Lung (tissue), 12 donors: ENCODE results near the gene CSRP2. TPM values are rescaled to one million over a fixed set of nuclear protein-coding genes. Genes with fewer than 3 reads are reported as not detected.

Experiments used
- ATAC-seq: fragments of 200-7000 bp; cut with Tn5 transposase; one replicate; pipeline ENCODE4 v1.9.1; 2020; ENCODE audit warnings: moderate number of reproducible peaks; ENCODE audit not compliant: insufficient read depth, low FRiP score
- DNase-seq, 3 donors: peaks; one replicate each; pipeline ENCODE4 v3.0.0-alpha.2; 2013 to 2017
- H3K27ac ChIP-seq, 2 donors: one replicate each; pipeline ENCODE4 v1.5.1; 2013; ENCODE audit warnings: mild to moderate bottlenecking in 2 of 2, moderate library complexity in 2 of 2, control low read depth in 1 of 2, inconsistent platforms in 1 of 2, low read depth in 1 of 2, low read length in 1 of 2
- H3K27me3 ChIP-seq, 3 donors: one replicate each; pipeline ENCODE4 v1.5.1; 2013; ENCODE audit warnings: low read length in 2 of 3; ENCODE audit not compliant: control insufficient read depth in 3 of 3, insufficient read depth in 3 of 3
- H3K36me3 ChIP-seq, 4 donors: one replicate each; pipeline ENCODE4 v1.5.1; 2013; ENCODE audit warnings: low read length in 4 of 4, mild to moderate bottlenecking in 1 of 4, moderate library complexity in 1 of 4; ENCODE audit not compliant: control insufficient read depth in 4 of 4, insufficient read depth in 4 of 4
- H3K4me1 ChIP-seq, 5 donors: one replicate each; pipeline ENCODE4 v1.5.1; 2013; ENCODE audit warnings: low read length in 5 of 5, mild to moderate bottlenecking in 2 of 5, moderate library complexity in 1 of 5; ENCODE audit not compliant: control insufficient read depth in 5 of 5, insufficient read depth in 5 of 5
- H3K4me3 ChIP-seq: one replicate; pipeline ENCODE4 v1.5.1; 2013; ENCODE audit warnings: mild to moderate bottlenecking, control low read depth, moderate library complexity
- H3K9ac ChIP-seq, 2 donors: one replicate each; pipeline ENCODE4 v1.5.1; 2013; ENCODE audit warnings: low read length in 2 of 2, control low read depth in 1 of 2; ENCODE audit not compliant: insufficient read depth in 1 of 2
- H3K9me3 ChIP-seq, 4 donors: one replicate each; pipeline ENCODE4 v1.5.1; 2013; ENCODE audit warnings: low read length in 3 of 4, mild to moderate bottlenecking in 1 of 4, moderate library complexity in 1 of 4; ENCODE audit not compliant: control insufficient read depth in 4 of 4, insufficient read depth in 3 of 4
- WGBS, 2 donors: extraction: QIAGEN DNeasy Blood & Tissue Kit; methylation state at CpG; one replicate each; pipeline ENCODE4 v1.1.7; 2013; 5-methylcytosine and 5-hydroxymethylcytosine counted together
- polyA plus RNA-seq, 2 donors: library from polyadenylated mRNA; stranded (reverse); fragments of 200-250 nt; gene quantifications; one replicate each; pipeline ENCODE4 v1.2.1, GENCODE V29; 2013
- total RNA-seq, 2 donors: library from RNA; depleted of rRNA in 1 of 2; stranded (reverse); fragments of >200 nt in 1 of 2; gene quantifications; one replicate each; pipeline ENCODE4 v1.2.1, GENCODE V29; 2014 to 2021
- TF ChIP-seq, protein P1 (sequence below): IDR thresholded peaks from 2 replicates; pipeline ENCODE4 v1.5.1; 2012; ENCODE audit warnings: mild to moderate bottlenecking; ENCODE audit errors: control extremely low read depth, extremely low read depth
- donor health status: control.
- donor health status: control.
- donor health status: Bipolar disorder and iron deficiency.
- donor health status: healthy.
- donor health status: DM: yes; HTN: yes; CAD: no.

The CSRP2 gene
- total and polyA plus RNA-seq, 4 donors = 13.5 to 21.9 (median 15.8) TPM

DNA sequence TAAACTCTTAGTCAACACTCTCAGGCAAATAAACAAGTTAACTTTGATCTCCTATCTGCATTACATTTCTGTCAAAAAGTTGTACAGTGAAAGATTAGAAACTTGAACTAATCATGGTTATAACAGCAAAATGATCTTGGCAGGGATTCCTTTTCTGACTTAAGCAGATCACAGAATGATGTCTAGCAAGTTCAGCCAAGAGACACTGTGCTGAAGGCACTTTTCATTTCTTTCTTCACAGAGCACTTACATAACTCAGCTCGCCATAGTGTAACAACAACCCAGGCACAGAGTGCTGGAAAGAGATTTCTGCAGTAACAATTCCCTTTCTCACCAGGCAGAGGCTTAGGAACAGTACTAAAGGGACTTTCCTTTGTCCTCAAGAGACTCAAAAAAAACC, 19.6 kb upstream of the CSRP2 start:
- Histone ChIP-seq H3K9ac (no peak overlapping the region), H3K27ac (no peak overlapping the region), H3K36me3 (no peaks in the 10 kb centered on the region)

DNA sequence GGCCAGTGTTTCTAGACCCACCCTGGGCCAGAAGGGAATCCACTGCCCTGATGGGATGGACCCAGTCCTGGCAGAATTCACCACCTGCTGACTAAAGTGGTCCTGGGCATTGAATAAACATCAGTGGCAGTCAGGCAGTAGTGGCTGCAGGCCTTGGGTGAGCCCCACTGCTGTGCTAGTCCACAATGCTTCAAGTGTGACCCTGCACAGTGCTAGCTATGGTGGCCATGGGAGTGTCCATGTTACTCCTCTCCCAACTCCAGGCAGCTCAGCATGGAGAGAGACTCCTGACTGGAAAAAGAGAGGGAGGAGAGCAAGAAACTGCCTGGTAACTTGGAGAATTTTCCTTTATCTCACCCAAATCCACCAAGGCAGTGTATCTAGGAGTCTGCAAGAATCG, 17.5 kb upstream of the CSRP2 start:
- Histone ChIP-seq H3K27ac (no peak overlapping the region), H3K4me3 (no peak overlapping the region), H3K27me3 (no peaks in the 10 kb centered on the region), H3K9ac (no peak overlapping the region), H3K4me1 (peaks cover 0 to 11% (median 0%) of the 10 kb centered on the region in 5 donors), H3K36me3 (no peaks in the 10 kb centered on the region), H3K9me3 (peaks cover 0 to 4% (median 2%) of the 10 kb centered on the region in 4 donors)
- TF ChIP-seq, protein P1, sequence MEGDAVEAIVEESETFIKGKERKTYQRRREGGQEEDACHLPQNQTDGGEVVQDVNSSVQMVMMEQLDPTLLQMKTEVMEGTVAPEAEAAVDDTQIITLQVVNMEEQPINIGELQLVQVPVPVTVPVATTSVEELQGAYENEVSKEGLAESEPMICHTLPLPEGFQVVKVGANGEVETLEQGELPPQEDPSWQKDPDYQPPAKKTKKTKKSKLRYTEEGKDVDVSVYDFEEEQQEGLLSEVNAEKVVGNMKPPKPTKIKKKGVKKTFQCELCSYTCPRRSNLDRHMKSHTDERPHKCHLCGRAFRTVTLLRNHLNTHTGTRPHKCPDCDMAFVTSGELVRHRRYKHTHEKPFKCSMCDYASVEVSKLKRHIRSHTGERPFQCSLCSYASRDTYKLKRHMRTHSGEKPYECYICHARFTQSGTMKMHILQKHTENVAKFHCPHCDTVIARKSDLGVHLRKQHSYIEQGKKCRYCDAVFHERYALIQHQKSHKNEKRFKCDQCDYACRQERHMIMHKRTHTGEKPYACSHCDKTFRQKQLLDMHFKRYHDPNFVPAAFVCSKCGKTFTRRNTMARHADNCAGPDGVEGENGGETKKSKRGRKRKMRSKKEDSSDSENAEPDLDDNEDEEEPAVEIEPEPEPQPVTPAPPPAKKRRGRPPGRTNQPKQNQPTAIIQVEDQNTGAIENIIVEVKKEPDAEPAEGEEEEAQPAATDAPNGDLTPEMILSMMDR = no peak
- DNase-seq = no peak
- ATAC-seq = no peak
- 88 to 95% methylated on average over 1 of the region's 1 CpG for WGBS, 2 donors

More for the DNA sequence above, 19.6 kb upstream of the CSRP2 start:
- Histone ChIP-seq H3K27me3 (no peaks in the 10 kb centered on the region), H3K4me3 (no peak overlapping the region), H3K4me1 (peaks cover 0 to 13% (median 0%) of the 10 kb centered on the region in 5 donors), H3K9me3 (peaks cover 0 to 4% (median 2%) of the 10 kb centered on the region in 4 donors)
- 68 to 88% methylated on average over 1 of the region's 1 CpG for WGBS, 2 donors
- TF ChIP-seq, protein P1 = no peak
- peak; percentile 44 to 95 (median 88) for DNase-seq
- ATAC-seq = no peak

- no peak overlapping the region for H3K9ac ChIP-seq
- 94 to 97% methylated on average over 5 of the region's 5 CpGs for WGBS, 2 donors
- ATAC-seq = no peak
Measured at GRCh38 chr12:76895796-76896195, 17.0 kb upstream of the CSRP2 start.

More at GRCh38 chr12:76895796-76896195, 17.0 kb upstream of the CSRP2 start:
- DNase-seq = no peak
- H3K36me3 ChIP-seq = no peaks in the 10 kb centered on the region
- H3K27ac ChIP-seq = no peak overlapping the region
- TF ChIP-seq, protein P1 = no peak
- H3K4me3 ChIP-seq = no peak overlapping the region
- no peaks in the 10 kb centered on the region for H3K27me3 ChIP-seq
- peaks cover 0 to 4% (median 2%) of the 10 kb centered on the region in 4 donors for H3K9me3 ChIP-seq
- H3K4me1 ChIP-seq = peaks cover 0 to 11% (median 0%) of the 10 kb centered on the region in 5 donors
